ENCODE results near the gene SULT1A1.

DNA sequence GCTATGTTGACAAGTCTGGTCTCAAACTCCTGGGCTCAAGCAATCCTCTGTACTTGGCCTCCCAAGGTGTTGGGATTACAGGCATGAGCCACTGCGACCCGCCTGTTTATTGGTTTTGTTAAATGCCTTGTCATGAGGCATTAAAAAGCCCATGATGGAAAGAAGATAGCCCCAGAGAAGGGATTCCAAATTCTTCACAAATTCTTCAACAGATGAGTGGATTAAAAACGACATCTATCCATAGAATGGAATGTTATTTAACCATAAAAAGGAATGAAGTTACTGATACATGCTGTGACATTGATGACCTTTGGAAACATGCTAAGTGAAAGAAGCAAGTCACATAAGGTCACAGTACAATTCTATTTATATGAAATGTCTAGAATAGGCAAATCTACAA lies 51.4 kb downstream of the SULT1A1 start:
- TF ChIP-seq POLR2A (IDR thresholded peaks at IDR 0.05): no peak
- TF ChIP-seq, protein P1, sequence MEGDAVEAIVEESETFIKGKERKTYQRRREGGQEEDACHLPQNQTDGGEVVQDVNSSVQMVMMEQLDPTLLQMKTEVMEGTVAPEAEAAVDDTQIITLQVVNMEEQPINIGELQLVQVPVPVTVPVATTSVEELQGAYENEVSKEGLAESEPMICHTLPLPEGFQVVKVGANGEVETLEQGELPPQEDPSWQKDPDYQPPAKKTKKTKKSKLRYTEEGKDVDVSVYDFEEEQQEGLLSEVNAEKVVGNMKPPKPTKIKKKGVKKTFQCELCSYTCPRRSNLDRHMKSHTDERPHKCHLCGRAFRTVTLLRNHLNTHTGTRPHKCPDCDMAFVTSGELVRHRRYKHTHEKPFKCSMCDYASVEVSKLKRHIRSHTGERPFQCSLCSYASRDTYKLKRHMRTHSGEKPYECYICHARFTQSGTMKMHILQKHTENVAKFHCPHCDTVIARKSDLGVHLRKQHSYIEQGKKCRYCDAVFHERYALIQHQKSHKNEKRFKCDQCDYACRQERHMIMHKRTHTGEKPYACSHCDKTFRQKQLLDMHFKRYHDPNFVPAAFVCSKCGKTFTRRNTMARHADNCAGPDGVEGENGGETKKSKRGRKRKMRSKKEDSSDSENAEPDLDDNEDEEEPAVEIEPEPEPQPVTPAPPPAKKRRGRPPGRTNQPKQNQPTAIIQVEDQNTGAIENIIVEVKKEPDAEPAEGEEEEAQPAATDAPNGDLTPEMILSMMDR (IDR thresholded peaks at IDR 0.05): no peak
